GM10248 (cell line): ENCODE data around the gene DIRAS1.

Source experiments
- CTCF ChIA-PET: fragments of 300-600 bp; sonication (Branson Sonifier 250); formaldehyde crosslinking; extraction: SDS; loops from one replicate; lab custom pipeline; 2021; ENCODE audit warnings: antibody characterized with exemption; lab: Yijun Ruan, JAX
- POLR2A ChIA-PET: fragments of 350-650 bp; sonication (Branson Sonifier 250); formaldehyde crosslinking; extraction: SDS; loops from one replicate; lab custom pipeline; 2020; ENCODE audit warnings: antibody characterized with exemption; lab: Yijun Ruan, JAX
- DNase-seq: peaks from one replicate; pipeline ENCODE4 v3.0.0; 2012; ENCODE audit errors: extremely low spot score
- TF ChIP-seq, protein P1 (sequence below): IDR thresholded peaks from 2 replicates; pipeline ENCODE4 v1.5.1; 2012; ENCODE audit warnings: mild to moderate bottlenecking, low read depth; ENCODE audit errors: extremely low read depth, missing control alignments, control extremely low read depth

DIRAS1 gene

DNA sequence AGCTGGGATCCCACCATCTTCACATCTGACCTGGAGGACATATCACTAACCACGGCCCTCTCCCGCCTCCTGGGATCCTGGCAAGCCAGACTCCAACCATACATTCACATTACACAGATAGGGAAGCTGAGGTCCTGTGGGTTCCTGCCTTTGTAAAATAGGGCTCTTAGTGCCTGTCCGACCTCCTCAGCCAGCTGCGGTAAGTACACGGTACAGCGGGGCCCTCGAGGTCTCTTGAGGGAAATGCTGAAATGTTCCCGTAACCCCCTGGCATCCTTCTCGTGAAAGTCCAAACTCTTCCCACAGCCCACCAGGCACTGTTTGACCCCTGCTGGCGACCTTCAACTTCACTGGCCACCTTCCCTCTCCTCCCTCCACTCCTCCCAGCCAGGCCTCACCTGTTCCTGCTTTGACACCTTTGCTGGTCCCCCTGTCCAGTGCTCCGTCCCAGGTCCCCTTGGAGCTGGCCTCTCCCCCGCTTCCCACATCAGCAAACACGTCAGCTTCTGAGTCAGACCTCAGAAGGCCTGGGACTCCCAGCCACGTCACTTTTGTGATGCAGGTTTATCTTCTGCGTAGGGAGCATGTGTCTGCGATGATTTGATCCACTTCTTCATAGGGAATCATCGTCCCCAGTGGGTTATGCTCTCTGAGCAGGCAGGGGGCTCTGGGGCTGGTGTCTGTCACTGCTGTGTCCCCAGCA, 9.8 kb downstream of the DIRAS1 start:
- CTCF ChIA-PET: interaction anchor here (1.1 to 1.7 kb wide), 3 partner anchors 12 to 63 kb away, joined by 3 to 6 read pairs (median 5); no protein-coding TSS in a partner anchor
- no peak for DNase-seq
- TF ChIP-seq, protein P1, sequence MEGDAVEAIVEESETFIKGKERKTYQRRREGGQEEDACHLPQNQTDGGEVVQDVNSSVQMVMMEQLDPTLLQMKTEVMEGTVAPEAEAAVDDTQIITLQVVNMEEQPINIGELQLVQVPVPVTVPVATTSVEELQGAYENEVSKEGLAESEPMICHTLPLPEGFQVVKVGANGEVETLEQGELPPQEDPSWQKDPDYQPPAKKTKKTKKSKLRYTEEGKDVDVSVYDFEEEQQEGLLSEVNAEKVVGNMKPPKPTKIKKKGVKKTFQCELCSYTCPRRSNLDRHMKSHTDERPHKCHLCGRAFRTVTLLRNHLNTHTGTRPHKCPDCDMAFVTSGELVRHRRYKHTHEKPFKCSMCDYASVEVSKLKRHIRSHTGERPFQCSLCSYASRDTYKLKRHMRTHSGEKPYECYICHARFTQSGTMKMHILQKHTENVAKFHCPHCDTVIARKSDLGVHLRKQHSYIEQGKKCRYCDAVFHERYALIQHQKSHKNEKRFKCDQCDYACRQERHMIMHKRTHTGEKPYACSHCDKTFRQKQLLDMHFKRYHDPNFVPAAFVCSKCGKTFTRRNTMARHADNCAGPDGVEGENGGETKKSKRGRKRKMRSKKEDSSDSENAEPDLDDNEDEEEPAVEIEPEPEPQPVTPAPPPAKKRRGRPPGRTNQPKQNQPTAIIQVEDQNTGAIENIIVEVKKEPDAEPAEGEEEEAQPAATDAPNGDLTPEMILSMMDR: no peak
- POLR2A ChIA-PET: no interaction called here

DNA sequence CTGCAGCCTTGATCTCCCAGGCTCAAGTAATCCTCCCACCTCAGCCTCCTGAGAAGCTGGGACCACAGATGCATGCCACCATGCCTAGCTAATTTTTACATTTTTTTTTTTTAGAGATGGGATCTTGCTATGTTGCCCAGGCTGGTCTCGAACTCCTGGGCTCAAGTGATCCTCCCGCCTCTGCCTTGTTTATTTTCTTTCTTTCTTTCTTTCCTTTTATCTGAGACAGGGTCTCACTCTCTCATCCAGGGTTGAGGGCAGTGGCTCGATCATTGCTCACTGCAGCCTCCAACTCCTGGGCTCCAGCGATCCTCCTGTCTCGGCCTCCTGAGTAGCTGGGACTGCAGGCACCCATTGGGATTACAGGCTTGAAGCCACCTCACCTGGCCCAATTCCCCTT, 14.9 kb downstream of the DIRAS1 start:
- TF ChIP-seq, protein P1: no peak
- CTCF ChIA-PET: no interaction called here
- no peak for DNase-seq
- POLR2A ChIA-PET: no interaction called here

DNA sequence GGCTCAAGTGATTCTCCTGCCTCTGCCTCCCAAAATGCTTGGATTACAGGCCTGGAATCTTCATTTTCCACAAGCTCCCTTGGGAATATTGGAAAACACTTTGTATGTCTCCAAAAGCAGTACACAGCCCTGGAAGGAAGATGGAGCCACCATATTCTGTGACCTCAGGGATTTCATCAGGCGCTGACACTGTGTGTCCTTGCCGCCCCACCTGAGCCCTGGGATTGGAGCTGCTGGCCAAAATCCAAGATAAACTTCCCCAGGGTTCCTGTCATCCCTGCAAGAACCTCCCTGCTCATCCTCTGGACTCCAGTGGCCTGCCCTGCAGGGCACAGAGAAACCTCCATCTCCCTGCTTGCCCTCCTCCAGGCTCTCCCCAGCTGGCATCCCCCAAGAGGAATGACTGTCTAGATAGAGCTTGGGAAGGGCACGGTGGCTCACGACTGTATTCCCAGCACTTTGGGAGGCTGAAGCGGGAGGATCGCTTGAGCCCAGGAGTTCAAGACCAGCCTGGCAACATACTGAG, 17.4 kb downstream of the DIRAS1 start:
- no peak for DNase-seq
- ChIA-PET CTCF (interaction anchor here (1.0 to 1.4 kb wide), 2 partner anchors 55 to 67 kb away, joined by 3 read pairs; no protein-coding TSS in a partner anchor), POLR2A (no interaction called here)
- TF ChIP-seq, protein P1: no peak

DNA sequence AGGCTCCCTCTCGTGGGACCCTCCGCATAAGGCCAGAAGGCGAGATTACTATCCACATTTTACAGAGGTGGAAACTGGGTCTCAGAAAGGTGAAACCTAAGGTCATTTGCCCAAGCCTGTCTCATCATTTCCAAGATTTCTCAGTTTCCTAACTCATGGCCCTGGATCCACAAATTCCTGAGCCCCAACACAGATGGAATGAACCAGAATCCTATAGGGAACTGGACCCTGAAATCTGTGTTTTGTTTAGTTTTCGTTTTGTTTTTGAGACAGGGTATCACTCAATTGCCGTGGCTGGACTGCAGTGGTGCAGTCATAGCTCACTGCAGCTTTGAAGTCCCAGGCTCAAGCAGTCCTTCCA, 18.1 kb downstream of the DIRAS1 start:
- ChIA-PET CTCF (interaction anchor here (1.4 kb wide), 1 partner anchor 66 kb away, joined by 3 read pairs; no protein-coding TSS in a partner anchor), POLR2A (no interaction called here)
- no peak for DNase-seq
- TF ChIP-seq, protein P1: no peak

DNA sequence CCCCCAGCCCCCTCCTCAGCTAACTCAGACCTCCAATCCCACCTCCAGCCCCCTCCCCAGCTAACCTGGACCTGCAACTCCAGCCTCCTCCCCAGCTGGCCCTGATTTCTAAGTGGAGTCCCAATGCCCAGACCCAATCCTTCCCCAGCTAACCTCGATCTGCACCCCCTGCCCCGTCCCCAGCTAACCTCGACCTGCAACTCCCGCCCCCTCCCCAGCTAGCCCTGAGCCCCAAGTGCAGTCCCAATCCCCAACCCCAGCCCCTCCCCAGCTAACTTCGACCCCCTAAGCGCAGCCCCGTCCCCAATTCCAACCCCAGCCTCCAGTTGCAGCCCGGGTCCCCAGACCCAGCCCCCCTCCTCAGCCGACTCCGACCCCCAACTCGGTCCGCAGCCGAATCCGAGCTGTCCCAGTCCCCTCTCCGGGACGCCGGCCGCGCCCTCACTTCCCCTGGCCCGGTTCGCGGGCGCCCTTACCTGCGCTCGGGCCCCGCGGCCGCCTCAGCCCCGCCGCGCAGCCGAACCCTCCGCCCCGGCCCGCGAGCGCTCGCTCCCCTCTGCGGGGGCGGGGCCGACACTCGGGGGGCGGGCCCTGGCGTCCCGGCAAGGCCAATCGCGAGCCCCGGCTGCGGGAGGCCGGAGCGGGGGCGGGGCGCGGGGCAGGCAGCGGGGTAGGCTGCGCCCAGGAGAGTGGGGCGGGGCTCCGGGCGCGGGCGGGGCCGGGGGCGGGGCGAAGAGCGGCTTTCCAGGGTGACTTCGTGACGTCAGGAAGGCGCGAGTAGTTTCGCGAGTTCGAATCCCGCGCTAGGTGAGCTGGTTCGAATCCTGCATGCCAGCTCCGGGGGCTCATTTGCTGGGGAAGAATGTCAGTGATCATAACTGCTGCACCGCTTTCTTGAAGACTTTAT, 18.7 kb downstream of the DIRAS1 start, which contains the start of gene GNG7:
GNG7 (minus strand) TSS at position 525 of the 907 bp plus-strand sequence. CDS start 182,006 bp downstream, outside the sequence.
- ChIA-PET POLR2A (interaction anchor here (0.7 to 1.5 kb wide), 4 partner anchors 19 to 226 kb away, joined by 4 to 11 read pairs (median 6); partner anchors contain the start of gene GADD45B), CTCF (interaction anchor here (1.3 to 2.2 kb wide), 4 partner anchors 22 to 65 kb away, joined by 3 to 11 read pairs (median 5); no protein-coding TSS in a partner anchor)
- peak; percentile 100 for DNase-seq
- TF ChIP-seq, protein P1: no peak
